Measurements from ENCODE around the gene DPP8.
A peak's percentile ranks its signal among the peaks of the same experiment; 100 is the strongest.
"Not testable (repeated sequence)": the region's sequence is repeated elsewhere in the genome, so short reads cannot be mapped to it uniquely, and the experiment has no call there.

The DPP8 gene

GRCh38 chr15:65402961-65403360, 114.5 kb downstream of the DPP8 start:
- no peak for DNase-seq

- no peak for DNase-seq
Observed at GRCh38 chr15:65401611-65402240, 115.8 kb downstream of the DPP8 start.

GRCh38 chr15:65400760-65401610, 116.5 kb downstream of the DPP8 start:
- DNase-seq: peak in 3 of 4 experiments; percentile 8 to 28 (median 8)

- DNase-seq: no peak
Observed at GRCh38 chr15:65399997-65400396, 117.5 kb downstream of the DPP8 start.

- no peak for DNase-seq
Observed at GRCh38 chr15:65399001-65399706, 118.3 kb downstream of the DPP8 start.

- DNase-seq: not testable (repeated sequence)
Observed at GRCh38 chr15:65398486-65398885, 119.0 kb downstream of the DPP8 start.

- DNase-seq: no peak
Observed at GRCh38 chr15:65396965-65397317, 120.5 kb downstream of the DPP8 start.

GRCh38 chr15:65396283-65396964, 121.1 kb downstream of the DPP8 start:
- no peak for DNase-seq

- DNase-seq: no peak
Observed at GRCh38 chr15:65395567-65396202, 121.8 kb downstream of the DPP8 start.

GRCh38 chr15:65394936-65395335, 122.6 kb downstream of the DPP8 start:
- no peak for DNase-seq

GRCh38 chr15:65394280-65394789, 123.2 kb downstream of the DPP8 start:
- no peak for DNase-seq

- DNase-seq: no peak
Observed at GRCh38 chr15:65393557-65393956, 123.9 kb downstream of the DPP8 start.

GRCh38 chr15:65393091-65393490, 124.4 kb downstream of the DPP8 start:
- DNase-seq: no peak

Measured in activated naive CD4-positive, alpha-beta T cell (primary cell).